ENCODE data around the gene TOMM70.
A peak's percentile ranks its signal among the peaks of the same experiment; 100 is the strongest.

TOMM70 gene

GRCh38 chr3:100413613-100414012 lies 12.7 kb upstream of the TOMM70 start:
- no peaks in the 10 kb centered on the region for H3K4me1 ChIP-seq
- H3K27ac ChIP-seq, result no peak overlapping the region
- peaks cover 3% of the 10 kb centered on the region; the same call in 1 of the 2 replicates for H3K36me3 ChIP-seq
- no peak overlapping the region for H3K4me3 ChIP-seq
- no peaks in the 10 kb centered on the region for H4K20me1 ChIP-seq
- H3K4me2 ChIP-seq, result no peak overlapping the region
- H3K9me3 ChIP-seq, result no peaks in the 10 kb centered on the region; the same call in 1 of the 2 replicates
- no peak for TF ChIP-seq Cebpa-rat (IDR thresholded peaks at IDR 0.05)
- no peaks in the 10 kb centered on the region for H3K27me3 ChIP-seq
- H3K9ac ChIP-seq, result no peak overlapping the region

- no peaks in the 10 kb centered on the region for H3K4me1 ChIP-seq
- no peaks in the 10 kb centered on the region for H4K20me1 ChIP-seq
- no peaks in the 10 kb centered on the region for H3K27me3 ChIP-seq
- H3K4me3 ChIP-seq, result no peak overlapping the region
- H3K9me3 ChIP-seq, result peaks cover 6% of the 10 kb centered on the region
- H3K27ac ChIP-seq, result no peak overlapping the region
- H3K36me3 ChIP-seq, result peaks cover 9% of the 10 kb centered on the region
- no peak overlapping the region for H3K4me2 ChIP-seq
- H3K9ac ChIP-seq, result no peak overlapping the region
- TF ChIP-seq Cebpa-rat (IDR thresholded peaks at IDR 0.05), result no peak
Observed at GRCh38 chr3:100412912-100413590, 12.2 kb upstream of the TOMM70 start.

- Histone ChIP-seq H3K4me1 (no peaks in the 10 kb centered on the region), H3K36me3 (peaks cover 10% of the 10 kb centered on the region), H3K4me2 (no peak overlapping the region), H3K27me3 (no peaks in the 10 kb centered on the region), H4K20me1 (no peaks in the 10 kb centered on the region), H3K4me3 (no peak overlapping the region), H3K9me3 (peaks cover 23% of the 10 kb centered on the region), H3K9ac (no peak overlapping the region), H3K27ac (no peak overlapping the region)
- TF ChIP-seq Cebpa-rat (IDR thresholded peaks at IDR 0.05), result no peak
Observed at GRCh38 chr3:100411091-100411982, 10.4 kb upstream of the TOMM70 start.

DNA sequence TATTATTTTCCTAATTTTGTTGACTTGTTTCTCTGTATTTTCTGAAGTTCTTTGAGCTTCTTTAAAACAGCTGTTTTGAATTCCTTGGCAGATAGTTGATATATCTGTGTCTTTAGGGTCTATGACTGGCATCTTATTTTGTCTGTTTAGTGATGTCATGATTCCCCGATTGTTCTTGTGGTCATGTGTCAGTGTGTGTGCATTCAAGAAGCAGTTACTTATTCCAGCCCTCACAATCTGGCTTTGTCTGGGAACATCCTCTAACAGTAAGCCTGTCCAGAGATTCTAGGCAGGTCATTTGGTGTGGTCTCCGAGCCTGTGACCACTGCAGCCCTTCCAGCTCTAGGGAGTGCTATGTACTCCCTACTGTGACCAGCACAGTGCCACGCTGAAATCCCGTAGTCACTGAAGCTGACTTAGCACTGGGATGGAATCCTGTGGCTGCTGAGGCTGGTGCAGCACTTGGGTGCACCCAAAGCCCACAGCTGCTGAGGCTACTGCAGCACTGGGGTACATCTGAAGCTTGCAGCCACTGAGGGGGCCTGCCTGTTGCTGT lies 7.2 kb upstream of the TOMM70 start:
- Histone ChIP-seq H3K36me3 (peaks cover 10% of the 10 kb centered on the region), H3K4me1 (peaks cover 8% of the 10 kb centered on the region)

GRCh38 chr3:100407164-100407563 lies 6.3 kb upstream of the TOMM70 start:
- H3K4me2 ChIP-seq, result no peak overlapping the region
- H3K27me3 ChIP-seq, result no peaks in the 10 kb centered on the region
- H4K20me1 ChIP-seq, result no peaks in the 10 kb centered on the region
- H3K36me3 ChIP-seq, result peaks cover 10% of the 10 kb centered on the region
- H3K27ac ChIP-seq, result no peak overlapping the region
- no peak for TF ChIP-seq Cebpa-rat (IDR thresholded peaks at IDR 0.05)
- H3K9me3 ChIP-seq, result peaks cover 31% of the 10 kb centered on the region
- peaks cover 16% of the 10 kb centered on the region for H3K4me1 ChIP-seq
- no peak overlapping the region for H3K4me3 ChIP-seq
- no peak overlapping the region for H3K9ac ChIP-seq

More for the DNA sequence above, 7.2 kb upstream of the TOMM70 start:
- Histone ChIP-seq H3K4me2 (no peak overlapping the region), H3K27ac (no peak overlapping the region), H3K4me3 (no peak overlapping the region), H4K20me1 (no peaks in the 10 kb centered on the region), H3K9me3 (peaks cover 31% of the 10 kb centered on the region), H3K9ac (no peak overlapping the region), H3K27me3 (no peaks in the 10 kb centered on the region)
- no peak for TF ChIP-seq Cebpa-rat (IDR thresholded peaks at IDR 0.05)

GRCh38 chr3:100404250-100404548 lies 3.3 kb upstream of the TOMM70 start:
- H4K20me1 ChIP-seq, result peaks cover 16% of the 10 kb centered on the region
- H3K27ac ChIP-seq, result no peak overlapping the region
- peaks cover 31% of the 10 kb centered on the region for H3K9me3 ChIP-seq
- H3K4me1 ChIP-seq, result peaks cover 31% of the 10 kb centered on the region
- peak overlapping the region; percentile 82; the same call in 1 of the 2 replicates for H3K4me2 ChIP-seq
- H3K27me3 ChIP-seq, result no peaks in the 10 kb centered on the region
- no peak overlapping the region for H3K9ac ChIP-seq
- no peak overlapping the region for H3K4me3 ChIP-seq
- no peak for TF ChIP-seq Cebpa-rat (IDR thresholded peaks at IDR 0.05)
- peaks cover 7% of the 10 kb centered on the region; the same call in 1 of the 2 replicates for H3K36me3 ChIP-seq

- no peak overlapping the region for H3K27ac ChIP-seq
- no peak overlapping the region for H3K9ac ChIP-seq
- peak overlapping the region; percentile 82 for H3K4me2 ChIP-seq
- no peak for TF ChIP-seq Cebpa-rat (IDR thresholded peaks at IDR 0.05)
- peaks cover 37% of the 10 kb centered on the region for H3K4me1 ChIP-seq
- peaks cover 7% of the 10 kb centered on the region; the same call in 1 of the 2 replicates for H3K36me3 ChIP-seq
- no peak overlapping the region for H3K4me3 ChIP-seq
- no peaks in the 10 kb centered on the region for H3K27me3 ChIP-seq
- H3K9me3 ChIP-seq, result peaks cover 31% of the 10 kb centered on the region
- H4K20me1 ChIP-seq, result peaks cover 22% of the 10 kb centered on the region
Observed at GRCh38 chr3:100403362-100404249, 2.7 kb upstream of the TOMM70 start.

DNA sequence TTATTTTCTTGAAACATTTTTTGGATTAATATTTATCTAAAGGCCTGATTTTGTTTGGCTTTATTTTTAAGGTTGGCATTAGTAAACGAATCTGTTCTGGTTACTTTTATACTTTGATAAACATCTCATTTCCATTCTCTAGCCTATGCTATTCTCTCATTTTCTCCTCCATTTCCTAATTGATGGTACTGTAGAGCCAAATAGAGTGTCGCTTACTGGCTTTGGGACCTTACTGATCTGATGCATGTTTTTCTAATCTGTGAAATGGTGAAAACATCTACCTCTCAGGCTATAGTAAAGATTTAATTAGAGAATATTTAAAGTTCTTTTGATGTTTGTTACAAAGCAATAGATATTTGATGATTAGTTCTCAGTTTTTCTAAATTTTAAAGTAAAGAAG lies 2.0 kb upstream of the TOMM70 start:
- no peaks in the 10 kb centered on the region; the same call in 1 of the 2 replicates for H3K36me3 ChIP-seq
- H3K27me3 ChIP-seq, result no peaks in the 10 kb centered on the region
- peaks cover 28% of the 10 kb centered on the region for H4K20me1 ChIP-seq
- H3K4me2 ChIP-seq, result peak overlapping the region; percentile 82
- H3K27ac ChIP-seq, result no peak overlapping the region
- H3K4me3 ChIP-seq, result peak overlapping the region; percentile 95; the same call in 1 of the 2 replicates
- peaks cover 44% of the 10 kb centered on the region for H3K4me1 ChIP-seq
- no peak for TF ChIP-seq Cebpa-rat (IDR thresholded peaks at IDR 0.05)
- H3K9me3 ChIP-seq, result peaks cover 24% of the 10 kb centered on the region
- no peak overlapping the region for H3K9ac ChIP-seq

DNA sequence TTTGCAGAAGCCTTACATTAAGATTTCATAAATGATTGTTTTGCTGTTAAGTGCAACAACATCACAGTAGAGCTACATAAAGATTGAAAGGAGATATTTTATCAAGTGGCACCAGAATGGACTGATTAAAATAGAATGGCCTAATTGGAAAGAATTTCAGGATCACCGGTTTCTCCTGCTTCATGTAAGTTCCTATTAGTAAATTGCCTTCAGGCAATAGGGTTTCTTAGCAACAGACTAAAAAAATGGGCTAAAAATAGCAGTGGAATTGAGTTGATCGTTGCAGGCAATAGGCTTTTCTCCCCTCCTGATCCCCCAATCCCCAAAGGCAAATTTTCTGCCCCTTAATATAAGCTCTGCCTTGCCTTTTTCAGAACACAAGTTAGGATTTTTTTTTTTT lies 1.4 kb upstream of the TOMM70 start:
- no peaks in the 10 kb centered on the region for H3K27me3 ChIP-seq
- no peak overlapping the region for H3K27ac ChIP-seq
- H3K9me3 ChIP-seq, result peaks cover 17% of the 10 kb centered on the region
- peak overlapping the region; percentile 82 for H3K4me2 ChIP-seq
- no peaks in the 10 kb centered on the region; the same call in 1 of the 2 replicates for H3K36me3 ChIP-seq
- peak overlapping the region; percentile 95 for H3K4me3 ChIP-seq
- peaks cover 35% of the 10 kb centered on the region for H4K20me1 ChIP-seq
- H3K9ac ChIP-seq, result peak overlapping the region; percentile 54
- peaks cover 49% of the 10 kb centered on the region for H3K4me1 ChIP-seq
- TF ChIP-seq Cebpa-rat (IDR thresholded peaks at IDR 0.05), result no peak

Measured in BLaER1 (cell line).